GM04504 (cell line): ENCODE data around the gene FSD2.
"Not testable (repeated sequence)": the region's sequence is repeated elsewhere in the genome, so short reads cannot be mapped to it uniquely, and the experiment has no call there.

Experiments used
- DNase-seq: peaks from one replicate; pipeline ENCODE4 v3.0.0-alpha.2; 2012; ENCODE audit warnings: low read depth

The FSD2 gene

GRCh38 chr15:82792068-82792467 lies 13.8 kb downstream of the FSD2 start:
- DNase-seq: no peak

GRCh38 chr15:82790321-82790720 lies 15.5 kb downstream of the FSD2 start:
- no peak for DNase-seq

GRCh38 chr15:82789491-82789890 lies 16.4 kb downstream of the FSD2 start:
- DNase-seq: no peak

- DNase-seq: no peak
Observed at GRCh38 chr15:82788496-82788895, 17.4 kb downstream of the FSD2 start.

GRCh38 chr15:82781349-82781748 lies 24.5 kb downstream of the FSD2 start:
- DNase-seq: no peak

- no peak for DNase-seq
Observed at GRCh38 chr15:82778755-82779154, 27.1 kb downstream of the FSD2 start.

- DNase-seq: no peak
Observed at GRCh38 chr15:82774496-82774895, 31.4 kb downstream of the FSD2 start.

GRCh38 chr15:82771789-82772607 lies 33.9 kb downstream of the FSD2 start:
- DNase-seq: no peak

- no peak for DNase-seq
Observed at GRCh38 chr15:82768414-82769054, 37.3 kb downstream of the FSD2 start.

GRCh38 chr15:82767163-82767829 lies 38.6 kb downstream of the FSD2 start:
- no peak for DNase-seq

GRCh38 chr15:82766201-82766600 lies 39.7 kb downstream of the FSD2 start:
- DNase-seq: not testable (repeated sequence)

GRCh38 chr15:82764740-82765139 lies 41.1 kb downstream of the FSD2 start:
- DNase-seq: no peak

GRCh38 chr15:82764117-82764490 lies 41.8 kb downstream of the FSD2 start:
- DNase-seq: no peak

GRCh38 chr15:82763361-82764116 lies 42.3 kb downstream of the FSD2 start:
- no peak for DNase-seq

- no peak for DNase-seq
Observed at GRCh38 chr15:82751308-82751707, 54.6 kb downstream of the FSD2 start.

- DNase-seq: no peak
Observed at GRCh38 chr15:82750831-82751180, 55.1 kb downstream of the FSD2 start.

GRCh38 chr15:82749951-82750830 lies 55.7 kb downstream of the FSD2 start:
- peak; percentile 88 for DNase-seq

- DNase-seq: no peak
Observed at GRCh38 chr15:82748315-82748714, 57.6 kb downstream of the FSD2 start.

GRCh38 chr15:82743810-82744209 lies 62.1 kb downstream of the FSD2 start:
- no peak for DNase-seq

- no peak for DNase-seq
Observed at GRCh38 chr15:82742134-82742533, 63.7 kb downstream of the FSD2 start.

- no peak for DNase-seq
Observed at GRCh38 chr15:82739086-82739485, 66.8 kb downstream of the FSD2 start.
